HG03280 (cell line): ENCODE measurements around the gene ZSCAN10.
"Not testable (repeated sequence)": the region's sequence is repeated elsewhere in the genome, so short reads cannot be mapped to it uniquely, and the experiment has no call there.

Experiments
- ATAC-seq: cut with Tn5 transposase; IDR thresholded peaks from one replicate; pipeline ENCODE4 v1.9.1; 2021; ENCODE audit warnings: mild to moderate bottlenecking, moderate library complexity; ENCODE audit not compliant: unreplicated experiment

Gene ZSCAN10

DNA sequence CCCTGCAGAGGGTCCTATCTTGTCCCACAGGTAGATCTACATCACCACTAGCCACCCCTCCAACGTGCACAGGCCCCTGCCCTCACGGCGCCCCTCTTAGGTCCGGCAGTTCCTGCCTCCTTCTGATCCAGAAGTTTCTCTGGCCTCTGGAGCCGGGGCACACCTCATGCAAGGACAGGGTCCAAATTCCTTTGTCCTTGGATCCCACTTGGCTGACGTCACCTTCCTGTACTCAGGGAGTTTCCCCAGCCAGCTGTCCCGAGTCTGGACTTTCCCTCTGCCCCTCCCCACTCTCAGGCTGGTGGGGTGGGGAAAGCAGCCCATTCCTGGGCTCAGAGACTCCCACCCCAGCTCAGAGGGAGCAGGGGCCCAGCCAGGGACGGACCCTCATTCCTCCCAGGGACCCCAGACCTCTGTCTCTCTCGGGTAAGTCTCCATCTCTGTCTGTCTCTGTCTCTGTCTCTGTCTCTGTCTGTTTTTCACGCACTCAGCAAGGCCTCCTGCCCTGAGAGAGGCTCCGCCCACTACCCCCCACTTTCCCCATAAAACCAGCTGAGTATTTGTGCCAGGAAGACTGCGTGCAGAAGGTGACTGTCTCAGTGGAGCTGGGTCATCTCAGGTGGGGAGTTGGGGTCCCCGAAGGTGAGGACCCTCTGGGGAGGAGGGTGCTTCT, 33.9 kb downstream of the ZSCAN10 start, which contains the start of gene IL32:
Gene IL32 (plus strand): TSS at position 572 of the 673 bp plus-strand sequence. CDS start 172 bp downstream, outside the sequence.
- no peak for ATAC-seq

DNA sequence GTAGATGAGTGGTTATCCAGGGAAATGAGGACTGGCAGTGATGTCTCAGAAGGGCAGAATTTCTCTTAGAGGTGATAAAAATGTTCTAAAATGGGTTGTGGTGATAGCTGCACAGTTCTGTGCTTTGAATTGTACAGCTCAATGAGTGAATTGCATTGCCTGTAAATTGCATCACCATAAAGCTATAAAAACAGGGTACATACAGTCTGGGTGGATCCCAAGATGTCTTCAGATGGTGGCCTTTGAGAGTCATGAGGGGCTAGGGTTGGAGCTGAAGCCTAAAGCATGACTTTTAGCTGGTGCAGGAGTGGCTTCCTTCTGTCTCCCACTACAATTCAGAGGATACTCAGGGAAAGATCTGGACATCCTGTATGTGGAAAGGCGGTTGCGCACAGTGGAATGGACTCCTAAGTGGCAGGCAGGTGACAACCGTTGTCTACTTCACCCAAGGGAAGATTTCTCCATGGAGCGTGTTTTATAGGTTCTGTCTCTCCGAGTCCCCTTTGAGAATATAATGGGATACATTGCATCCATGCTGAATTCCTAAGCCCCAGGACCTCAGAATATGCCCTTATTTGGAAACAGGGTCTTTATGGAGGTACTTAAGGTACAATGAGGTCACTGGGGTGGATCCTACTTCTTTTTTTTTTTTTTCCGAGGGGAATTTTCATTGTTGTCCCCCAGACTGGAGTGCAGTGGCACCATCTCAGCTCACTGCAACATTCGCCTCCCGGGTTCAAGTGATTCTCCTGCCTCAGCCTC, 35.3 kb downstream of the ZSCAN10 start:
- ATAC-seq: no peak

DNA sequence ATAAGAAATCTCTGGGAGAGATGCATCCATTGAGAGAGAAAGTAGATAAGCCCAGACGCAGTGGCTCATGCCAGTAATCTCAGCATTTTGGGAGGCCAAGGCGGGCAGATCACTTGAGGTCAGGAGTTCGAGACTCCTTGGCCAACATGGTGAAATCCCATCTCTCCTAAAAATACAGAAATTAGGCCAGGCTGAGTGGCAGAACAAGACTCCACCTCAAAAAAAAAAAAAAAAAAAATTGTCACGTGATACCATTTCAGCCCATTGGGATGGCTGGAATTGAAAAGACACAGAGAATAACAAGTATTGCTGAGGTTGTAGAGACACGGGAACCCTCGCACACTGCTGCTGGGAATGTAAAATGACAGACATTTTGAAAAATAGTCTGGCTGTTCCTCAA, 36.5 kb downstream of the ZSCAN10 start:
- no peak for ATAC-seq

DNA sequence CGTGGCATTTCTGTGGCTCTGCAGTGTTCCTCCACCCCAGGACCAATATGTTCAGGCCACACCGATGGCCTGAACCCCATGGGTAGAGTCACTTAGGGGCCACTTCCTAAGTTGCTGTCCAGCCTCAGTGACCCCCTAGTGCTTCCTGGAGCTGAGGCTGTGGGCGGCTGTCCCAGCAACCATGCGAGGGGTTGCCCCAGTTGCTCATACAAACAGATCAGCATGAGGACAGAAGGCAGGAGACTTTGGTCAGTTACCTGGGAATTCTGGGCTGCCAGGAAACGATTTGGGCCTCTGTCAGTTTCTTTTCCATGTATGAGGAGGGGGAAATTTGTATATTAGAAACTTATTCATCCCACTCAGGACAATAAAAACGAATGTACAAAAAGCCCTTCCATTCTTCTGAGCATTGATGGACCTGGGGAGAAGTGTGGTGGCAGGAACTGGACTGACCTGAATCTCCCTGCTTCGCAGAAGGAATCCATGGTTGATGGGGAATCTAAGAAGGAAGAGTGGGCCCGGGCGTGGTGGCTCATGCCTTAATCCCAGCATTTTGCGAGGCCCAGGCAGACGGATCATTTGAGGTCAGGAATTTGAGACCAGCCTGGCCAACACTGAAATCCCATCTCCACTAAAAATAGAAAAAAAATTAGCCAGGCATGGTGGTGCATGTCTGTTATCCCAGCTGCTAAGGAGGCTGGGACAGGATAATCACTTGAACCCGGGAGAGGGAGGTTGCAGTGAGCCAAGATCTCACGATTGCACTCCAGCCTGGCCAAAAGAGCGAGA, 38.6 kb downstream of the ZSCAN10 start:
- ATAC-seq: no peak

DNA sequence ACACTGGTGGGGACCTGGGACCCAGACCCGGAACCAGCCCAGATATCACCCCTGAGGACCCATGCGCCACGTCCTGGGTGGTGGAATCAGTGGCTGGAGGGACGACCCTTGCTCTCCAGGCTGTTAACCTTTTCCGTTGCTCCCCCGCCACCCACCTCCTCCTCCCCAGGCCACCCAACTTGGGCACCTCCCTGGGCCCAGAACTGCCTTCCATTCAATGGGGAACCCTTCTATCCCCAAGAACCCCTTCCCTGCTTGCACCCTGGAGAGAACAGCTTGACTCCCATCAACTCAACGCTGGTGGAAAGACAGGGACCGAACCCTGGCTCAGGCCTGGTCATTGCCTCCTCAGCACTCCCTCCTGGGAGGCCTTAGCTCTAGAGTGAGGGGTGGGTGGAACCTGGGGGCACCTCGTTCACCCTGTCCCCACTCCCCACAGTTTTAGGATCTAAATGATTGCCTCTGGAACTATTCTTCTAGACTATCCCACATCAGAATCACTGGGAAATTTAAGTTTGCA, 39.3 kb downstream of the ZSCAN10 start:
- no peak for ATAC-seq

DNA sequence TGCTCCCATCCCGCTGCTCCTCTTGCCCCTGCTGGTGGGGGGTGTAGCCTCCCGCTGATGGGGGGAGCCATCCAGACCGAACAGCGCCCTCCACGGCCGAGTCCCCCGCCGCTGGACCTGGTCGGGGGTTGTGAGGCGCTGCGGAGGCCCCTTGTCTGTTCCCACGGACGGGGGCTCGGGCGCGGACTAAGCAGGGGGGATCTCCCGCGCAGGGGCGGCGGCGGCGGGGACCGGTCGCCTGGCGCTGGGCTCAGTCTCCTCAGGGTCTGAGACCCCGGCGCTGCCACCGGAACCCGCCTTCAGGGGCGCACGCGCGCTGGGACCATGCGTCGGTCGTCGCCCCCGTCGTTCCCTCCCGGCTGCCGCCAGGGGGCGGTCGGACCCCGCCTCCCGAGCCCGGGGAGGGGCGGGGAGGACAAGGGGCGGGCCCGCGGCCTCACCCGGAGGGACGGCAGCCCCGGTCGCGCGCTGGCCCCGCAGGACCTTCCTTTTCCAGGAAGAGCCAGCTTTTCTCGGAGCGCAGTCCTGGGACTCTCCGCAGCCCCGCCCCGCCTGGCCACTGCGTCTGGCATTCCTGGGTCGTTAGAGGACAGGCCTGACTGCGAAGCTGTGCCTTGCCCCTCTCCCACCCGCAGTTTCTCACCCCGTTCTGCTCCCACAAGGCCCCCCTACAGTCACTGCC, 39.9 kb downstream of the ZSCAN10 start:
- peak; percentile 84 for ATAC-seq

DNA sequence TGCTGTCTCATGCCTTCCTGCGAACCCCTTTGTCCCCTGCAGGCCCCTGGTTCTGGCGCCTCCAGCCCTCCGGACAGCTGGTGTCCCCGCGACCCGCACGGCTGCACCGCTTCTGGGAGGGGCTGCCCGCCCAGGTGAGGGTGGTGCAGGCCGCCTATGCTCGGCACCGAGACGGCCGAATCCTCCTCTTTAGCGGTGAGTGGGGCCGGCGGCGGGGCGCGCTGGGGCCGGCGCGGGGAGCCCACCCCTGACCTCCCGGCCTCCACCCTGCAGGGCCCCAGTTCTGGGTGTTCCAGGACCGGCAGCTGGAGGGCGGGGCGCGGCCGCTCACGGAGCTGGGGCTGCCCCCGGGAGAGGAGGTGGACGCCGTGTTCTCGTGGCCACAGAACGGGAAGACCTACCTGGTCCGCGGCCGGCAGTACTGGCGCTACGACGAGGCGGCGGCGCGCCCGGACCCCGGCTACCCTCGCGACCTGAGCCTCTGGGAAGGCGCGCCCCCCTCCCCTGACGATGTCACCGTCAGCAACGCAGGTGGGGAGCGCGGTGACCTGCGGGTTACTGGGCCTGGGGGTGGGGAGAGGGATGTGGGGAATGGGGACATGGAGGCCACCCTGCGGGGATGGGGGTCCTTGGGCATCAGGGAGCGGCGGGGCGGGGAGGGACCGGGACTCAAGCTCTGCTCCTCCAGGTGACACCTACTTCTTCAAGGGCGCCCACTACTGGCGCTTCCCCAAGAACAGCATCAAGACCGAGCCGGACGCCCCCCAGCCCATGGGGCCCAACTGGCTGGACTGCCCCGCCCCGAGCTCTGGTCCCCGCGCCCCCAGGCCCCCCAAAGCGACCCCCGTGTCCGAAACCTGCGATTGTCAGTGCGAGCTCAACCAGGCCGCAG, 40.7 kb downstream of the ZSCAN10 start:
- ATAC-seq: peak; percentile 20

DNA sequence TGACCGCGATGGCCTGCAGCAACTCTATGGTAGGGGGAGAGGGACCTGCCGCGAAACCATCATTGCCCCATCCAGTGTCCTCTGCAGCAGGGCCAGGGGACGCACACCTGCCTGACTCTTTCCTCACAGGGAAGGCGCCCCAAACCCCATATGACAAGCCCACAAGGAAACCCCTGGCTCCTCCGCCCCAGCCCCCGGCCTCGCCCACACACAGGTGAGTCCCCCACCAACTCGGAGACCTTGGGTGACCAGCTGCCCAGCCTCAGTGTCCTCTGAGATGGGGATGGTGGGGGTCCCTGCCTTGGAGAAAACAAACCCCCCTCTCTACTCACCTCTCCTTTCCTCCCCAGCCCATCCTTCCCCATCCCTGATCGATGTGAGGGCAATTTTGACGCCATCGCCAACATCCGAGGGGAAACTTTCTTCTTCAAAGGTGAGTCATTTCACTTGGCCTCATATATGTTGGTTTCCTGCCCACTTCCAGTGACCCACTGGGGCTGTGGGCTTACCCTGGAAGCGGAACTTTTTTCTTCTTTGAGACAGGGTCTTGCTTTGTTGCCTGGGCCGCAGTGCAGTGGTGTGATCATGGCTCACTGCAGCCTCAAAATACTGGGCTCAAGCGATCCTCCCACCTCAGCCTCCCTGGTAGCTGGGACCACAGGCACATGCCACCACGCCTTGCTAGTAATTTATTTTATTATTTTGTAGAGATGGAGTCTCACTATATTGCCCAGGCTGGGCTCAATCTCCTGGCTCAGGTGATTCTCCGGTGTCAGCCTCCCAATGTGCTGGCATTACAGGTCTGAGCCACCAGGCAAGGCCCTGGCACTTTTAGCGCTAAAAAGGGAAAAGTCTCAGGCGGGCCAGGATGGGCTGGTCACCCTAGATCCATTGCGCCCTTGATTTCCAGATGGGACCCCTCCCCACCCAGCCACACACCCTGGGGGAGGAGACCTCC, 41.6 kb downstream of the ZSCAN10 start:
- ATAC-seq: no peak

DNA sequence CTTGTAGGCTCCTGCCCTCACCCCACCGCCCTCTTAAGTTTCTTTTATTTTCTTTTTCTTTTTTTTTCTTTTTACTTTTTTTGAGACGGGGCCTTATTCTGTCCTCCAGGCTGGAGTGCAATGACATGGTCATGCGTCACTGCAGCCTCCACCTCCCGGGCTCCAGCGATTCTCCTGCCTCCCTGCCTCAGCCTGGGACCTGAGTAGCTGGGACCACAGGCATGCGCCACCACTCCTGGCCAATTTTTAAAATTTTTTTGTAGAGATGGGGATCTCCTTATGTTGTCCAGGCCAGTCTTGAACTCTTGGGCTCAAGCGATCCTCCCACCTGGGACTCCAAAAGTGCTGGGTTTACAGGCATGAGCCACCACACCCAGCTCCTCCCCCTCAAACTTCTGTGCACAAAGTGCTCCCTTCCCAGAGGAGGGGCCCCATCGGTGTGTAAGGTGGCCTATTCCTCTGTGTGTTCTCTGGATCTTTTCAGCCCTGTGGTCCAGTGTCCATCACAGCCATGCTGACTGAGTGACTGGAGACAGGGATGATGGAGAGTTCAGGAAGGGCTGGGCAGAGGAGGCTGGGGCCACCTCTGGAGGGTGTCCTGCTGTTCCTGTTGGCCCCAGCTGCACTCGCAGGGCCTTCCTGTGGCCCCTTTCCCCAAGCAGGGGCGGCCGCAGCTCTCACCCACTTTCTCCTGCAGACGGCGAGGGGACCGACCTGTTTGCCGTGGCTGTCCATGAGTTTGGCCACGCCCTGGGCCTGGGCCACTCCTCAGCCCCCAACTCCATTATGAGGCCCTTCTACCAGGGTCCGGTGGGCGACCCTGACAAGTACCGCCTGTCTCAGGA, 42.5 kb downstream of the ZSCAN10 start:
- ATAC-seq: no peak

DNA sequence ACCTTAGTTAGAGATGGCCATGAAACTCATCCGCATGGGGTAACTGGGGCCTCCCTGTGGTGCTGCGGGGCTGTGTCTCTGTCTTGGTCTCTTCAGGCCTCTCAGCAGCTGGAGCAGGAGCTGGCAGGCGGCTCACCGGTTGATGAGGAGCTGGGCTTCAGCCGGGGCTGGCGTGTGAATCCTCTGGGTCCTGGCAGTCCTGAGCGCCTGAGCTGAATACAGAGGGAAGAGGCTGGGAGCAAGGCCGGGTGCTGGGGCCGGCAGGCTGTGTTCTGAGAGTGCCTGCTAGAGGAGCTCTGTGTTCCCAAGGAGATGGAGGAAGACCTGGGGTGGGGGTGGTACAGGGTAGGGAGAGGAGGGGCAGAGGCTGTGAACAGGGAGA, 43.4 kb downstream of the ZSCAN10 start:
- ATAC-seq: not testable (repeated sequence)

DNA sequence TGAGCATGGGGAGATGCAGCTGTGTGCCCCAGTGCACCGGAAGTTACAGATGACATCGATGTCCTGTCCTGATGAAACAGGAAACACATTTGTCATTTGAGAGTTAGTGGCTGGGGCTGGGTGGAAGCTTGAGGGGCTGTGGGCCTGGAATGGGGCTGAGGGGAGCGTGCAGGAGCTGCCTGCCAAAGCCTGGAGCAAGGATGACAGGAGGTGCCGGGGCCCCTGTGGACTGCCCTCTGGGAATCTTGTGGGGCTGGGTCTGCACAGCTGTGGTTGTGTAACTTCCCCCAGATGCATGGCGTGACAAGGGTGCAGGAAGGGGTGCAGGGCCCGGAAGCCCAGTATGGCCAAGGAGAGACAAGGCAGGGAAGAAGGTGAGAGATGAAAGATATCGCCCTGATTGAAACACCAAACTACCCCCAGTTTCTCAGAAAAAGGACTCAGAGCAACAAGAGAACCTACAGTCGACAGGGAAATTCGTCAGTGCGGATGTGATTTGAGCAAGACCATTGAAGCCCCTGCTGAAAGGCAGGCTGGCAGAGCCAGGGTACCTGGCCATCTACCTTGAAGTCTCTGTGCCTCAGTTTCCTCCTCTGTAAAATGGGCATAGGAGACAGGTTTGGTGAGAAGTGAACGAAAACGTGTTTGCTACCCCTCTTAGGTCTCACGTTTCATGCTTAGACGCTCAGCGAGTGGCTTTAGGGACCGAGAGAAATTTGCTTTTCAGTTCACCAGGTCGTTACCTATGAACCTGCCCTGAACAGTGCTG, 43.9 kb downstream of the ZSCAN10 start:
- no peak for ATAC-seq

DNA sequence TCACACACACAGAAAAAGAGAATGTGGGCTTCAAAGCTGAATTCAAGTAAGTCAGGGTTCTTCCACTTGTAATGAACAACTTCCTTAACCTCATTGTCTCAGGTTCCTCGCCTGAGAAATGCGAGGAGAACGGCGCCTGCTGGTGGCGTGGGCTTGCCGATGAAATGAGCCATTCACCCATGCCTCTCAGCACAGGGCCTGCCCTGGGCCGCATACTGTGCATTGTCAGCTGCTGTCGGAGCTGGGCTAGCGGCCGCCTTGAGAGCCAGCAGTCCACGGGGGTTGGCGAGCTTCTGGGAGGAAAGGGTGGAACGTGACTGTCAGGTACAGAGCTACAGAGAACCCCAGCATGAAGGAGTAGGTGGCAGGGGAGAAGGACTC, 45.8 kb downstream of the ZSCAN10 start:
- not testable (repeated sequence) for ATAC-seq

DNA sequence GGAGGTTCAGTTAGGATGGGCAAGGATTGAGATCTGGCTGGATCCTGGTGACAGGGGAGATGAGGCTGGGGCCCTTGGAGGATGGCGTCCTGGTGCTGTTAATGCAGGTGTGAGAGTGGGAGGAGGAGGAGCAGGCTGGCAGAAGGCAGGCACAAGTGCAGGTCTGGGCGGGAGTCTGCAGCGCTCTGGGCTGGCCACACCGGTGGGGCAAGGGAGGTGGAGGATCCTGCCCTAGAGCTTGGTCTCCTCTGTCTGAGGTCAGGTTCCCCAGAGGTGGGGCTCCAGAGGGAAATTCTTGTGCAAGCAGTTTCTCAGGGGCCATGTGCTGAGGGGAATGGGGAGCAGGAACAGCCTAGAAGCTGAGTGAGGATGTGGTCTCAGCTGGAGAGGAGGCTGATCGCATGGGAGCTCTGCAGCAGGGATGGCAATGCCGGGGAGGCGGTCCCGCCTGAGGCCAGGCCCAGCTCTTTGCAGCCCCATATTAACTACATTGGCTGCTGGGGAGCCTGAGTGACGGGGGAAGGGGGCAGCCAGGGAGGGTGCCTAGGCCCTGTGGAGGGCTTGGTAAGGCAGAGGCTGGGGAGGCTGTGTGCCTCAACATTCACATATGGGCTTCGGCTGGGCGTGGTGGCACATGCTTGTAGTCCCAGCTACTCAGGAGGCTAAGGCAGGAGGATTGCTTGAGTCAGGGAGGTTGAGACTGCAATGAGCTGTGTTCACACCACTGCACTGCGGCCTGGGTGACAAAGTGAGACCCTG, 46.3 kb downstream of the ZSCAN10 start:
- ATAC-seq: not testable (repeated sequence)

DNA sequence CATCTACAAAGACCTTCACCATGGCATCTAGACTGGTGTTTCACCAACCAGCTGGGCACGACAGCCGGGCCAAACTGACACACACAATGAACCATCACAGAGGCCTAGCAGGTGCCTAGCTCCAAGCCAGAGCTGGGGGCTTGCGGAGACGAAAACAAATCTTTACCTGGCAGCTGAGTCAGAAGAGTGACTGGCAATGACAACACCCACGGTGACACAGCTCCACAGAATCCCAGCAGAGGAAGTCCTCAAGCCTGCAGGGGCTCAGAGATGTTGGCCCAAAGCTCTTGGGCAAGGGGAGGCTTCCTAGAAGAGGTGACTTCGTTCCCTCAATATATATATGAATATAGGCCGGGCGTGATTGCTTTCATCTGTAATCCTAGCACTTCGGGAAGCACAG, 47.6 kb downstream of the ZSCAN10 start:
- ATAC-seq: no peak

DNA sequence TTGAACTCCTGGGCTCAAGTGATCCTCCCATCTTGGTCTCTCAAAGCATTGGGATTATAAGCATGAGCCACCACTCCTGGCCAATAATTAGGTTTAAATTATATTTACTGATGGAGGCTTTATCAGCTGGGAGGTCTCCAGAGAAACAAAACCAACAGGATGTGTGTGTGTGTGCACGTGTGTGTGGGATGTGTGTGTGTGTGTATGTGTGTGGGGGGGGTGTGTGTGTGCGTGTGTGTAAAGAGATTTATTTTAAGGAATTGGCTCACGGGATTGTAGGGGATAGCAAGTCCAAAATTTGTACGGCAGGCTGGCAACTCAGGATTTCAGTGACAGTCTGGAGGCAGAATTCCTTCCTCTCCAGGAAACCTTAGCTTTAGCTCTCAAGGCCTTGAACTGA, 48.1 kb downstream of the ZSCAN10 start:
- ATAC-seq: no peak

DNA sequence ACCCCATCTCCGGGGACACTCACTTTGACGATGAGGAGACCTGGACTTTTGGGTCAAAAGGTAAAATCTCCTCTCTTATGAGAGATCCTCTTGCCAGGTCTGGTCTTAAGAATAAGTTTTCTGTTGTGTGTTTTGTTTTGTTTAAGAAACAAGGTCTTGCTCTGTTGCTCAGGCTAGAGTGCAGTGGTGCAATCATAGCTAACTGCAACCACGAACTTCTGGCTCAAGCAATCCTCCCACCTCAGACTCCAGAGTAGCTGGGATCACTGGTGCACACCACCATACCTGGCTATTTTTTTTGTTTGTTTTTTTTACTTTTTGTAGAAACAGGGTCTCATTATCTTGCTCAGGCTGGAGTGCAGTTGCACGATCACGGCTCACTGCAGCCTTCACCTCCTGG, 48.6 kb downstream of the ZSCAN10 start:
- ATAC-seq: no peak
